K562 (cell line): ENCODE data around the gene ANKRD34A. TPM values are rescaled to one million over a fixed set of nuclear protein-coding genes. Genes with fewer than 3 reads are reported as not detected.

Experiments
- CBFA2T2 ChIP-seq: fragments of 450-650 bp; conservative IDR thresholded peaks from 2 replicates; pipeline ENCODE4 v1.6.1; 2017; ENCODE audit warnings: mild to moderate bottlenecking
- ETV6 ChIP-seq, 3 experiments: fragments of 150-350 bp in 1 of 3; sonication (generic) in 1 of 3; formaldehyde crosslinking in 1 of 3; IDR thresholded peaks; 2 replicates each; pipeline versions ENCODE4 v1.6.1 to v1.8.0; 2014 to 2022; ENCODE audit warnings: borderline replicate concordance in 2 of 3, low read depth in 2 of 3, antibody characterized with exemption in 1 of 3, low read length in 1 of 3, mild to moderate bottlenecking in 1 of 3, missing genetic modification reagents in 1 of 3
- HDAC2 ChIP-seq: fragments of 450-650 bp; IDR thresholded peaks from 2 replicates; pipeline ENCODE4 v1.6.1; 2016; ENCODE audit warnings: mild to moderate bottlenecking
- KDM2B ChIP-seq: fragments of 250-450 bp; sonication (Bioruptor Pico); IDR thresholded peaks from 2 replicates; pipeline ENCODE4 v1.8.0; 2021; ENCODE audit warnings: mild to moderate bottlenecking, moderate library complexity
- KLF13 ChIP-seq: fragments of 450-650 bp; IDR thresholded peaks from 2 replicates; pipeline ENCODE4 v1.6.1; 2016; ENCODE audit warnings: missing genetic modification characterization, low read depth, mild to moderate bottlenecking, missing compliant biosample characterization, moderate library complexity, borderline replicate concordance
- LEF1 ChIP-seq: fragments of 450-650 bp; IDR thresholded peaks from 2 replicates; pipeline ENCODE4 v1.6.1; 2016; ENCODE audit warnings: mild to moderate bottlenecking
- MAFG ChIP-seq: fragments of 450-650 bp; conservative IDR thresholded peaks from 2 replicates; pipeline ENCODE4 v1.6.1; 2016; ENCODE audit warnings: missing genetic modification characterization, missing compliant biosample characterization
- MAZ ChIP-seq, 2 experiments: fragments of 450-650 bp in 1 of 2; sonication (generic) in 1 of 2; formaldehyde crosslinking; IDR thresholded peaks in 1 of 2; conservative IDR thresholded peaks in 1 of 2; 2 replicates each; pipeline versions ENCODE4 v1.4.0 to v1.5.0; 2020; ENCODE audit warnings: mild to moderate bottlenecking in 1 of 2, missing genetic modification reagents in 1 of 2
- MXI1 ChIP-seq: IDR thresholded peaks from 2 replicates; pipeline ENCODE4 v1.6.1; 2011; ENCODE audit warnings: low read depth, mild to moderate bottlenecking, improper control_type of control experiment, low read length
- NCOR1 ChIP-seq: fragments of 450-650 bp; IDR thresholded peaks from 2 replicates; pipeline ENCODE4 v1.6.1; 2016; ENCODE audit warnings: mild to moderate bottlenecking, moderate library complexity
- NR2C2 ChIP-seq, 2 experiments: fragments of 200-800 bp in 1 of 2; sonication (Bioruptor generic) in 1 of 2; sonication (generic) in 1 of 2; formaldehyde crosslinking in 1 of 2; IDR thresholded peaks; 2 replicates each; pipeline versions ENCODE4 v1.6.1 to v1.8.0; 2016 to 2022; ENCODE audit warnings: mild to moderate bottlenecking in 1 of 2, missing compliant biosample characterization in 1 of 2, missing genetic modification characterization in 1 of 2, missing genetic modification reagents in 1 of 2
- NUFIP1 ChIP-seq: fragments of 450-650 bp; IDR thresholded peaks from 2 replicates; pipeline ENCODE4 v1.6.1; 2018; ENCODE audit not compliant: partially characterized antibody
- PCBP2 ChIP-seq: fragments of 200-400 bp; formaldehyde crosslinking; IDR thresholded peaks from 2 replicates; pipeline ENCODE4 v1.6.1; 2018; ENCODE audit warnings: low read length, low read depth, mild to moderate bottlenecking, moderate library complexity; ENCODE audit not compliant: poor library complexity, severe bottlenecking
- PHB ChIP-seq: fragments of 250-450 bp; sonication (Bioruptor Pico); IDR thresholded peaks from 2 replicates; pipeline ENCODE4 v1.5.0; 2021
- RFX7 ChIP-seq: fragments of 250-450 bp; sonication (Bioruptor Pico); IDR thresholded peaks from 2 replicates; pipeline ENCODE4 v1.5.1; 2021; ENCODE audit warnings: mild to moderate bottlenecking
- TCFL5 ChIP-seq: fragments of 250-450 bp; sonication (Bioruptor Pico); conservative IDR thresholded peaks from 2 replicates; pipeline ENCODE4 v1.6.1; 2021; ENCODE audit warnings: mild to moderate bottlenecking, moderate library complexity, matching md5 sums
- ZC3H8 ChIP-seq: fragments of 450-650 bp; IDR thresholded peaks from 2 replicates; pipeline ENCODE4 v1.6.1; 2017
- ZFP30 ChIP-seq: fragments of 250-450 bp; sonication (Bioruptor Pico); IDR thresholded peaks from 2 replicates; pipeline ENCODE4 v1.8.0; 2022; ENCODE audit warnings: moderate library complexity, mild to moderate bottlenecking, inconsistent platforms, borderline replicate concordance
- ZNF133 ChIP-seq: fragments of 250-450 bp; sonication (Bioruptor Pico); IDR thresholded peaks from 2 replicates; pipeline ENCODE4 v1.4.0; 2020; ENCODE audit warnings: mild to moderate bottlenecking
- ZNF140 ChIP-seq: fragments of 250-450 bp; sonication (Bioruptor Pico); IDR thresholded peaks from 2 replicates; pipeline ENCODE4 v1.8.0; 2021; ENCODE audit warnings: moderate library complexity, mild to moderate bottlenecking, inconsistent platforms
- ZNF224 ChIP-seq: sonication (generic); formaldehyde crosslinking; IDR thresholded peaks from 2 replicates; pipeline ENCODE4 v1.8.0; 2022; ENCODE audit warnings: mild to moderate bottlenecking, missing genetic modification reagents
- ZNF232 ChIP-seq: sonication (generic); formaldehyde crosslinking; IDR thresholded peaks from 2 replicates; pipeline ENCODE4 v1.8.0; 2022; ENCODE audit warnings: mild to moderate bottlenecking, missing genetic modification reagents
- ZNF324 ChIP-seq: fragments of 250-450 bp; sonication (Bioruptor Pico); IDR thresholded peaks from 2 replicates; pipeline ENCODE4 v1.4.0; 2020; ENCODE audit warnings: mild to moderate bottlenecking
- ZNF589 ChIP-seq: fragments of 200-800 bp; sonication (Bioruptor generic); IDR thresholded peaks from 2 replicates; pipeline ENCODE4 v1.6.1; 2016; ENCODE audit warnings: low read depth, missing genetic modification characterization, missing compliant biosample characterization
- ZNF76 ChIP-seq: fragments of 250-450 bp; sonication (Bioruptor Pico); IDR thresholded peaks from 2 replicates; pipeline ENCODE4 v1.4.0; 2020; ENCODE audit warnings: mild to moderate bottlenecking, moderate library complexity, borderline replicate concordance
- polyA plus RNA-seq, 8 experiments: library from polyadenylated mRNA; depleted of rRNA in 4 of 8; stranded (reverse) in 5 of 8; unstranded in 3 of 8; fragments of >200 nt; fragmentation: Nextera tagmentation in 2 of 8; fragmentation: Illumina TruSeq in 1 of 8; extraction: Ambion mirVana in 2 of 8; extraction: Trizol in 1 of 8; gene quantifications; 2 replicates each; pipeline versions ENCODE4 v1.2.1 to v1.2.3, GENCODE V29; 2011 to 2014; ENCODE audit warnings: inconsistent platforms in 1 of 8, missing spikeins in 1 of 8
- total RNA-seq, 7 experiments: library from RNA; depleted of rRNA in 6 of 7; stranded (reverse); fragments of >200 nt in 6 of 7; fragmentation: Illumina TruSeq in 2 of 7; extraction: Trizol in 2 of 7; gene quantifications; 2 replicates each; pipeline versions ENCODE4 v1.2.1 to v1.2.3, GENCODE V29; 2011 to 2021; ENCODE audit warnings: low replicate concordance in 1 of 7
- TF ChIP-seq, protein P1 (sequence below): fragments of 250-450 bp; sonication (Bioruptor Pico); IDR thresholded peaks from 2 replicates; pipeline ENCODE4 v1.8.0; 2022; ENCODE audit warnings: moderate library complexity, mild to moderate bottlenecking, inconsistent platforms
- TF ChIP-seq, protein P2 (sequence below): fragments of 250-450 bp; sonication (Bioruptor Pico); IDR thresholded peaks from 2 replicates; pipeline ENCODE4 v1.5.0; 2021

ANKRD34A gene
- total and polyA plus RNA-seq, 9 of the 15 experiments (the other 6 are each of a cell fraction or from before 2014, with no cell fraction given): 0.06 to 1.6 (median 0.43) TPM

DNA sequence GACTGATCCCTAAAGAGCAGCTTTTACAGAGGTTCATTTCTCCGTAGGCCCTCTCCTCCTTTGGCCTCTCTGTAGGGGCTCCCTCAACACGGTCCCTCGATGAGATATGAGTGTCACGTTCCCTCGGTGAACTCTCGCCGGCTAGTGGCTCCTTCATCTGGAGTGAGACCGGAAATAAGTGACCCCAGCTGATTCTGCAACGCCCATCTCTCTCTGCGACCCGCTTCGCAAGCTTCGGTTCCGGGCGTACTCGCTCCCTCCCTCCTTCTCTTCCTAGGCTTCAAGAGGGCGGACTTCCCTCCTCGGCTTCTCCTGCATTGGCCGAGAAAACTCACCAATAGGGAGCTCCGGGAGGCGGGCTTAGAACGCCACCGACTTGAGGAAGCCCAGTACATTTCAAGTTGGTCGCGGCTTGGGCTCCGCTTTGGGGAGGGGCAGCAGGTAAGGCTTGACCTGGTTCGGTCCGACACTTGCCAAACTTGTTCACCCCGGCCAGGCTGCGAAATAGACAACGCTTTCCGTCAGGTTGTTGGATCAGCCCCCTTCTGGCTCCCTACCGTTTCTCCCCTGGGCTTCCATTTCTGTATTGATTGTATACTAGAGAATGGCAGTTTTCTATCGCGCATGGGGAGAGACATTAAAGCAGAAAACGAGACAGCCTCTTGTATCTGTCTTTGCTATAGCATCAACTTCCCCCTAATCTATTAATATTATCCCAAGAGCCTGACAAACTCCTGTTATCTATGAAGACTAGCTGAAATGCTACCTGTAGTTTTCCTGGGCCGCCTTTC is at the start of gene ANKRD34A, which contains the start of gene POLR3GL (continued):
- TF ChIP-seq MXI1 (no peak), ZNF224 (CRISPR knock-in tag) (no peak), ZNF324 (CRISPR knock-in tag) (no peak), LEF1 (no peak), PCBP2 (no peak), MAFG (tag) (no peak), RFX7 (CRISPR knock-in tag) (no peak), NUFIP1 (no peak), NCOR1 (no peak), TCFL5 (CRISPR knock-in tag) (no peak), ZNF589 (CRISPR knock-in tag) (no peak), KLF13 (tag) (peak; percentile 83; the same call in 1 of the 2 replicates), ZC3H8 (no peak), PHB (CRISPR knock-in tag) (no peak), ZNF232 (CRISPR knock-in tag) (no peak), ZFP30 (CRISPR knock-in tag) (no peak), ZNF76 (no peak), ETV6 (IDR thresholded peaks at IDR 0.05; ENCODE audit: borderline replicate concordance in 1 of 2, low read depth in 2 of 2, low read length in 1 of 2) (peak in 1 of 2 experiments; percentile 31; a peak in 1 of 4 replicates), ETV6 (CRISPR knock-in tag; IDR thresholded peaks at IDR 0.05; ENCODE audit: borderline replicate concordance) (no peak), HDAC2 (no peak; the same call in 1 of the 2 replicates), ZNF133 (no peak), ZNF140 (CRISPR knock-in tag) (no peak), MAZ (CRISPR knock-in tag; conservative IDR thresholded peaks at IDR 0.05 in 1 of 2, IDR thresholded peaks at IDR 0.05 in 1 of 2) (peak; percentile 56 to 83; a peak in 3 of 4 replicates), KDM2B (CRISPR knock-in tag) (no peak), CBFA2T2 (no peak), NR2C2 (CRISPR knock-in tag; IDR thresholded peaks at IDR 0.05) (no peak), NR2C2 (tag; IDR thresholded peaks at IDR 0.05) (peak; percentile 84)
- TF ChIP-seq, protein P1, sequence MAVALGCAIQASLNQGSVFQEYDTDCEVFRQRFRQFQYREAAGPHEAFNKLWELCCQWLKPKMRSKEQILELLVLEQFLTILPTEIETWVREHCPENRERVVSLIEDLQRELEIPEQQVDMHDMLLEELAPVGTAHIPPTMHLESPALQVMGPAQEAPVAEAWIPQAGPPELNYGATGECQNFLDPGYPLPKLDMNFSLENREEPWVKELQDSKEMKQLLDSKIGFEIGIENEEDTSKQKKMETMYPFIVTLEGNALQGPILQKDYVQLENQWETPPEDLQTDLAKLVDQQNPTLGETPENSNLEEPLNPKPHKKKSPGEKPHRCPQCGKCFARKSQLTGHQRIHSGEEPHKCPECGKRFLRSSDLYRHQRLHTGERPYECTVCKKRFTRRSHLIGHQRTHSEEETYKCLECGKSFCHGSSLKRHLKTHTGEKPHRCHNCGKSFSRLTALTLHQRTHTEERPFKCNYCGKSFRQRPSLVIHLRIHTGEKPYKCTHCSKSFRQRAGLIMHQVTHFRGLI (CRISPR knock-in tag): peak; percentile 80; the same call in 1 of the 2 replicates
- TF ChIP-seq, protein P2, sequence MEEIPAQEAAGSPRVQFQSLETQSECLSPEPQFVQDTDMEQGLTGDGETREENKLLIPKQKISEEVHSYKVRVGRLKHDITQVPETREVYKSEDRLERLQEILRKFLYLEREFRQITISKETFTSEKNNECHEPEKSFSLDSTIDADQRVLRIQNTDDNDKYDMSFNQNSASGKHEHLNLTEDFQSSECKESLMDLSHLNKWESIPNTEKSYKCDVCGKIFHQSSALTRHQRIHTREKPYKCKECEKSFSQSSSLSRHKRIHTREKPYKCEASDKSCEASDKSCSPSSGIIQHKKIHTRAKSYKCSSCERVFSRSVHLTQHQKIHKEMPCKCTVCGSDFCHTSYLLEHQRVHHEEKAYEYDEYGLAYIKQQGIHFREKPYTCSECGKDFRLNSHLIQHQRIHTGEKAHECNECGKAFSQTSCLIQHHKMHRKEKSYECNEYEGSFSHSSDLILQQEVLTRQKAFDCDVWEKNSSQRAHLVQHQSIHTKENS: no peak
